OCI-LY7 (cell line): ENCODE measurements around the gene UGT1A9. TPM values are rescaled to one million over a fixed set of nuclear protein-coding genes. Genes with fewer than 3 reads are reported as not detected.
"Not testable (repeated sequence)": the region's sequence is repeated elsewhere in the genome, so short reads cannot be mapped to it uniquely, and the experiment has no call there.

Experiments used
- BruUV-seq: library from RNA; stranded (reverse); fragments of 400-500 nt; replicated peaks from 2 replicates; lab custom pipeline; 2021; lab: Mats Ljungman, UMichigan
- CTCF ChIA-PET: fragments of 300-600 bp; sonication (Branson Sonifier 250); formaldehyde crosslinking; loops from one replicate; lab custom pipeline; 2022; ENCODE audit warnings: antibody characterized with exemption; ENCODE audit not compliant: unreplicated experiment; lab: Charles Lee
- POLR2A ChIA-PET: fragments of 300-600 bp; sonication (Branson Sonifier 250); formaldehyde crosslinking; loops from one replicate; lab custom pipeline; 2022; ENCODE audit warnings: antibody characterized with exemption; lab: Charles Lee
- DNase-seq: peaks from one replicate; pipeline ENCODE4 v3.0.0-alpha.2; 2015; ENCODE audit warnings: low spot score
- H2AFZ ChIP-seq: fragments of 200-600 bp; sonication (generic), shearing (Covaris generic); 2 replicates; pipeline ENCODE4 v1.6.1; 2014; ENCODE audit warnings: mild to moderate bottlenecking, antibody characterized with exemption, low read length, moderate library complexity
- H3K27ac ChIP-seq: fragments of 200-600 bp; sonication (generic); 2 replicates; pipeline ENCODE4 v1.5.1; 2014; ENCODE audit warnings: mixed run types, low read depth, mild to moderate bottlenecking, moderate library complexity, low read length, inconsistent platforms; ENCODE audit not compliant: poor library complexity, severe bottlenecking
- H3K36me3 ChIP-seq: fragments of 200-600 bp; sonication (generic); 2 replicates; pipeline ENCODE4 v1.6.1; 2014; ENCODE audit warnings: mild to moderate bottlenecking, antibody characterized with exemption, low read length, moderate library complexity, mixed read lengths; ENCODE audit not compliant: insufficient read depth
- H3K4me1 ChIP-seq: fragments of 200-600 bp; sonication (generic); 2 replicates; pipeline ENCODE4 v1.5.1; 2014; ENCODE audit warnings: mild to moderate bottlenecking, low read length; ENCODE audit not compliant: insufficient read depth, poor library complexity, severe bottlenecking
- H3K4me2 ChIP-seq: fragments of 200-600 bp; sonication (generic); 2 replicates; pipeline ENCODE4 v1.6.1; 2014; ENCODE audit warnings: mild to moderate bottlenecking, low read length
- H3K4me3 ChIP-seq: fragments of 200-600 bp; sonication (generic); 2 replicates; pipeline ENCODE4 v1.5.1; 2014; ENCODE audit warnings: mild to moderate bottlenecking, low read depth, low read length; ENCODE audit not compliant: poor library complexity, severe bottlenecking
- H3K79me2 ChIP-seq: fragments of 200-600 bp; sonication (generic); 2 replicates; pipeline ENCODE4 v1.6.1; 2016; ENCODE audit warnings: low read depth, mild to moderate bottlenecking, low read length, moderate library complexity, mixed read lengths; ENCODE audit not compliant: insufficient read depth
- H3K9me2 ChIP-seq: fragments of 200-600 bp; sonication (generic); 2 replicates; pipeline ENCODE4 v1.6.1; 2016; ENCODE audit warnings: mild to moderate bottlenecking, low read length, mixed read lengths; ENCODE audit not compliant: insufficient read depth
- H3K9me3 ChIP-seq: fragments of 200-600 bp; sonication (generic); 2 replicates; pipeline ENCODE4 v1.6.1; 2014; ENCODE audit warnings: mild to moderate bottlenecking, mixed run types, low read length, mixed read lengths
- H4K20me1 ChIP-seq: fragments of 200-600 bp; sonication (generic); 2 replicates; pipeline ENCODE4 v1.6.1; 2014; ENCODE audit warnings: mild to moderate bottlenecking, antibody characterized with exemption, low read length, moderate library complexity, mixed read lengths; ENCODE audit not compliant: insufficient read depth
- EZH2phosphoT487 ChIP-seq: fragments of 200-600 bp; sonication (generic); IDR thresholded peaks from 2 replicates; pipeline ENCODE4 v1.6.1; 2018; ENCODE audit warnings: low read depth, borderline replicate concordance, mild to moderate bottlenecking, mixed run types, antibody characterized with exemption, low read length, moderate library complexity, mixed read lengths
- intact Hi-C: fragments of 100-400 bp; cut with micrococcal nuclease; formaldehyde crosslinking; loops from one replicate; pipeline ENCODE4 v1.10.0; 2022; ENCODE audit not compliant: unreplicated experiment
- total RNA-seq, 2 experiments: library from RNA; depleted of rRNA in 1 of 2; stranded (reverse); fragments of >200 nt in 1 of 2; shearing (Covaris generic) in 1 of 2; gene quantifications; 2 replicates each; pipeline ENCODE4 v1.2.3, GENCODE V29; 2014 to 2022
- TF ChIP-seq, protein P1 (sequence below): fragments of 200-600 bp; sonication (generic); conservative IDR thresholded peaks from 2 replicates; pipeline ENCODE4 v1.5.1; 2014; ENCODE audit warnings: mild to moderate bottlenecking, antibody characterized with exemption, low read length, moderate library complexity, mixed read lengths

The UGT1A9 gene
- total RNA-seq, 2 experiments from 2014 or later = not detected

DNA sequence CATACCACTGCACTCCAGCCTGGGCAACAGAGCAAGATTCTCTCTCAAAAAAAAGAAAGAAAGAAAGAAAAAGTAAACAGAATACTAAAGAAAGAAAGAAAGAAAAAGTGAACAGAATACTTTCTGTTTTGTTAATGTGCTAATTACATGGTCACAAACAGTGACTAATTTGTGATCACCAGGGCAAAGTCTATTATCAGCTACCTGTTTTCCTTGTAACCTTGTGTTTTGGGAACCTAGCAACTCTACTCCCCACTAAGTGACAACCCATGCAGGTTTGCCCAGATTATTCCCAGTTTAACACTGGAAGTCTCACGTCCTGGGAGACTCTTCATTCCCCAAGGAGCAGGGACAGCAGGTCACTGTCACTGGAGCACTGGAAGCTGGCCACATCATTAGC is 16.7 kb upstream of the UGT1A9 start:
- H3K9me2 ChIP-seq = no peaks in the 10 kb centered on the region
- POLR2A ChIA-PET = interaction anchor here (0.8 kb wide), 1 partner anchor 125 kb away, joined by 4 read pairs; no protein-coding TSS in a partner anchor
- H3K9me3 ChIP-seq = no peaks in the 10 kb centered on the region
- no peak for DNase-seq
- no peaks in the 10 kb centered on the region for H3K4me1 ChIP-seq
- H3K4me3 ChIP-seq = no peak overlapping the region
- no peak overlapping the region for H2AFZ ChIP-seq
- no peaks in the 10 kb centered on the region for H4K20me1 ChIP-seq
- H3K27ac ChIP-seq = no peak overlapping the region
- no TSS peak for BruUV-seq
- H3K36me3 ChIP-seq = no peaks in the 10 kb centered on the region
- no peak overlapping the region for H3K4me2 ChIP-seq
- no peak for TF ChIP-seq EZH2phosphoT487
- TF ChIP-seq, protein P1, sequence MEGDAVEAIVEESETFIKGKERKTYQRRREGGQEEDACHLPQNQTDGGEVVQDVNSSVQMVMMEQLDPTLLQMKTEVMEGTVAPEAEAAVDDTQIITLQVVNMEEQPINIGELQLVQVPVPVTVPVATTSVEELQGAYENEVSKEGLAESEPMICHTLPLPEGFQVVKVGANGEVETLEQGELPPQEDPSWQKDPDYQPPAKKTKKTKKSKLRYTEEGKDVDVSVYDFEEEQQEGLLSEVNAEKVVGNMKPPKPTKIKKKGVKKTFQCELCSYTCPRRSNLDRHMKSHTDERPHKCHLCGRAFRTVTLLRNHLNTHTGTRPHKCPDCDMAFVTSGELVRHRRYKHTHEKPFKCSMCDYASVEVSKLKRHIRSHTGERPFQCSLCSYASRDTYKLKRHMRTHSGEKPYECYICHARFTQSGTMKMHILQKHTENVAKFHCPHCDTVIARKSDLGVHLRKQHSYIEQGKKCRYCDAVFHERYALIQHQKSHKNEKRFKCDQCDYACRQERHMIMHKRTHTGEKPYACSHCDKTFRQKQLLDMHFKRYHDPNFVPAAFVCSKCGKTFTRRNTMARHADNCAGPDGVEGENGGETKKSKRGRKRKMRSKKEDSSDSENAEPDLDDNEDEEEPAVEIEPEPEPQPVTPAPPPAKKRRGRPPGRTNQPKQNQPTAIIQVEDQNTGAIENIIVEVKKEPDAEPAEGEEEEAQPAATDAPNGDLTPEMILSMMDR = no peak
- intact Hi-C loops = no loop called here
- CTCF ChIA-PET = no interaction called here
- no peaks in the 10 kb centered on the region for H3K79me2 ChIP-seq

DNA sequence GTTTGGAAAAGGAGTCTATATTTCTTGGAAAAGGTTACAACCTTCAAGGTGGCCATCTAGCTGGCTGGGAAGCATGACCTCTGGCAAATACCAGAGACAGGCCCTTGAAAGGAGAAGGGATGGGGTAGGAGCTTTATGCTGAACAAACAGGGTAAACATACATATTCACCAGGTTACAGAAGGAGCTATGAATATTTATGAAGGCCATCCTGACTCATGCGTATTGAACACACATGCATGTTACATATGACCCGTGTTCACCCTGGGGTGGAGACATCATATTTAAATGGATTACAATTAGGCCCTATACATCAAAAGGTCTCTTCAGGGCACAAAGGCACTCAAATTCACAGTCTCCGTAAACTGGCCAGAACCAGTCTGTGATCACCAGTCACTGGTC is 15.8 kb upstream of the UGT1A9 start:
- intact Hi-C loops, POLR2A ChIA-PET, DNase-seq, H3K4me1 ChIP-seq, H3K4me3 ChIP-seq, H3K4me2 ChIP-seq, H3K9me2 ChIP-seq, H3K27ac ChIP-seq, H2AFZ ChIP-seq, H3K36me3 ChIP-seq, CTCF ChIA-PET, H4K20me1 ChIP-seq, H3K79me2 ChIP-seq, H3K9me3 ChIP-seq, BruUV-seq: not testable (repeated sequence)

DNA sequence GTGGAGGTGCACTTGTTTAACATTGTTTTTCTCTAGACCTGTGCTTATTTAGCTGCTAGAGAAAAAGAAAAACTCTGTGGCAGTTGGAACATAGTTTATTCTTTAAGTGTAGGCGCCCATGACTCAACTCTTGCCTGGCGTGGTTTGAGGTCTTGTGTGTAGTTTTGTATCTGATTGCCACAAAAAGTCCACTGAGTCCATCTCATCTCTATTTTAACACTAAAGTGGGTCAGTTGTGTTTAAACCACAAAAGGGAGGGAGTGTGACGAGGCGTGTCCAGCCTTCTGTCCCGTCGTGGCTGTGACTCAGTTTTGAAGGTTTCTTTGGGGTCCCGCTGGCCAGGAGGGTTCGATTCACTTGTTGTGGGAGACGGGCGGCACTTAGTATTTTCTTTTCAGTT is 15.3 kb upstream of the UGT1A9 start:
- Histone ChIP-seq H3K4me2 (no peak overlapping the region), H3K27ac (no peak overlapping the region), H3K4me3 (no peak overlapping the region), H4K20me1 (no peaks in the 10 kb centered on the region), H3K9me2 (no peaks in the 10 kb centered on the region), H2AFZ (no peak overlapping the region), H3K4me1 (no peaks in the 10 kb centered on the region), H3K9me3 (no peaks in the 10 kb centered on the region), H3K36me3 (no peaks in the 10 kb centered on the region), H3K79me2 (no peaks in the 10 kb centered on the region)
- intact Hi-C loops = no loop called here
- CTCF ChIA-PET = no interaction called here
- TF ChIP-seq EZH2phosphoT487 = no peak
- TF ChIP-seq, protein P1 = no peak
- POLR2A ChIA-PET = no interaction called here
- BruUV-seq = no TSS peak
- DNase-seq = no peak
